KOPT-K1 (cell line): Measurements from ENCODE around the gene XPNPEP1.

ENCODE experiments used
- H3K27ac ChIP-seq: fragments of 200-600 bp; sonication (generic); 2 replicates; pipeline ENCODE4 v1.5.1; 2016; ENCODE audit warnings: antibody characterized with exemption, mild to moderate bottlenecking, low read depth, low read length; ENCODE audit not compliant: poor library complexity, severe bottlenecking
- H3K36me3 ChIP-seq: fragments of 200-600 bp; sonication (generic); 2 replicates; pipeline ENCODE4 v1.5.1; 2017; ENCODE audit warnings: antibody characterized with exemption, mild to moderate bottlenecking, low read length, moderate library complexity; ENCODE audit not compliant: insufficient read depth
- H3K9me3 ChIP-seq: fragments of 200-600 bp; sonication (generic); 2 replicates; pipeline ENCODE4 v1.5.1; 2017; ENCODE audit warnings: antibody characterized with exemption, low read length, mild to moderate bottlenecking; ENCODE audit not compliant: insufficient read depth, poor library complexity, severe bottlenecking

The XPNPEP1 gene

DNA sequence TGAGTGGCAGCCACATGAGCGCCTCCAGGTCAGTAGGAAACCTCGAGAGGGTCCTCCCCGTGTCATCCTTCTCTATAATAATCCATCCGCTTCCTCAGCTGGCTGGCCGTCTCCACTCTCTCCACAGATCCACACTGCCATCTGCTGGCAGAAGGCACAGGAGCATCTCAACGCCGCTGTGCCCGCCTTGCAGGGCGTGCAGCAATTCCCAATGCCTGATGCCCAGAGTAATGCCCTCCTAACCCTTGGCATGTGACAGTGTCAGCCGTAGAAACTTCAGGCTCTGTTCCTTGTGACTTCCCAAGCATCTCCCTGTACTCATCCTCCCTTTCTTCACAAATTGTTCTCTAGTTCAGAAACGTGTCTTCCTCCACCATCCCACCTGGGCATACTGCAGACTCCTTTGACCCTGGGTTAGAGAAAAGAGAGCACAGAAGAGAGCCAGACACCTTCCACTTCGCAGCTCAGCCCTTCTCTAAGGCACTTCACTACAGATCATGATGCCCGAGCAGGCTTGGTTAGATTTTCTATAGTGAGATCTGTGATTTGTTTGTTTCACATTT is 70.8 kb downstream of the XPNPEP1 start:
- Histone ChIP-seq H3K9me3 (no peaks in the 10 kb centered on the region), H3K27ac (no peak overlapping the region), H3K36me3 (no peaks in the 10 kb centered on the region)

DNA sequence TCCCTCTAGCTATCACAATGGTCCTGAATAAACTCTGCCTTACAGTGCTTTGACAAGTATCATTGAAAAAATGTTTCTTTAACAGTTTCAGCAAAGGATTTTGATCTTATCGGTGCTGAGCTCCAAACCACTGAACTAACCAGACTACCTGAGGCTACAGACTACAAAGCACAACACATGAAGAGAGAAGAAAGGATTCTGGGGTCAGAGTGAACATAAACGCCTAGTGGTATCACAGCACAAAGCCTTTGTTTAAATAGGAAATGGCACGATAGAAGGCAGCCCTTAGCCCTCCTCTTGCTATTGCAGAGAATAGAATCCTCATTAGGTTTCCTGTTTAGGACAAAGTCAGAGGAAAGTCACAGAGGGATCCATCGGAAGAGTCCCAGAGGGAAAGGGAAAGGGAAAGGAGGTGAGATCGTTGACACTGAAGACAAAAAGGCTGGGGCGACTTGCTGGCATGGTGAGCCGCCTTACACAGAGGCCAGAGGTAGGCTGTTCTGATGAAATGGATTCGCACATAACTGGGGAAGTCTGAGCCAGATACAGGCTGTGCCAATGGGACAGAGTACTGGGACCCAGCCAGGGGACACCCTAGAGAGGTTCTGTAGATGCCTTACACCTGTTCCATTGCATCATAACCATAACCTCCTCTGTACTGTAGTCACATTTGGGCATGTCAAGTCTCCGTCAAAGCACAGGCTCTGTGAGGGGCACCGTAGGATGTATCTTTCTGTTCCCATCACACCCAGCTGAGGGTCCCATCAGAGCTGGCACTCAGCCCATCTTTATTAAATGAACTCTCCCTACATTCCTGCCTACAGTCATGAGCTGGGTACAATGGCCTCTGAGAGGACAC is 71.5 kb downstream of the XPNPEP1 start:
- Histone ChIP-seq H3K27ac (no peak overlapping the region), H3K9me3 (no peaks in the 10 kb centered on the region), H3K36me3 (no peaks in the 10 kb centered on the region)

DNA sequence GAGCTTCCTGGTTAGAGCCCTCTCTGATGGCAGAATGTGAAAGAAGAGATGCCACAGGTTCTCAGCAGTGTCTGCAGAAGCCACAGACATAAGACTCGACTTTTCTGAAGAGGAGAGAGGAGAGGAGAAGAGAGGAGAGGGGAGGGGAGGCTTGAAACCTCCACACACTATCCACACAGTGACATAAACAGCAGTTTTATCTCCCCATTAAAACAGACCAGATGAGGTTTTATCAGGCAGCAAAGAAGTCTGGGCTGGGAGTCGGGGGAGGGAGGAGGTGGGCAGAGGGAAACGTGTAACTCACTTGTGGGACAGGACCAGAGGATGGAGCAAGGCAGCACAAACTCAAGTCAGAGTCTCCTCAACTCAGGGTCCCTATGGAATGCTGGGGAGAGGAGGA is 76.5 kb downstream of the XPNPEP1 start:
- no peak overlapping the region for H3K27ac ChIP-seq
- H3K36me3 ChIP-seq, result no peaks in the 10 kb centered on the region
- H3K9me3 ChIP-seq, result no peaks in the 10 kb centered on the region

DNA sequence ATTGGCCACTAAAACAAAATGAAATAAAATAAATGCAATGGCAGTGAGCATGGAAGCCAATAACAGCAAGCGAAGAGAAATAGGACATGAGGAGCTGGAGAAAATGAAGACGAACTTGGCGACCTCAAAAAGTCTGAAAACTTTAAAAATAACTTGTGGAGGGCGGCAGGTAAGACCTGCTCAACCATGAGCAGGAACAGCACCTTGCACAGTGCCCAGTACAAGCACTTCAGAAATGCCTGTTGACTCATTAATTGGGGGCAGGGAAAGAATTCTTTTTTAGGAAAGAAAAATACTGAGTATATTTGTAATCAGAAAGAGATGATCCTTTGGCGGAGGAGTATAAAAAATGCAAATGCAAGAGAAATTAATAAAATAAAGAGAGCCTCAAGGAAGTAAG is 78.0 kb downstream of the XPNPEP1 start:
- no peaks in the 10 kb centered on the region for H3K36me3 ChIP-seq
- H3K9me3 ChIP-seq, result no peaks in the 10 kb centered on the region
- no peak overlapping the region for H3K27ac ChIP-seq

DNA sequence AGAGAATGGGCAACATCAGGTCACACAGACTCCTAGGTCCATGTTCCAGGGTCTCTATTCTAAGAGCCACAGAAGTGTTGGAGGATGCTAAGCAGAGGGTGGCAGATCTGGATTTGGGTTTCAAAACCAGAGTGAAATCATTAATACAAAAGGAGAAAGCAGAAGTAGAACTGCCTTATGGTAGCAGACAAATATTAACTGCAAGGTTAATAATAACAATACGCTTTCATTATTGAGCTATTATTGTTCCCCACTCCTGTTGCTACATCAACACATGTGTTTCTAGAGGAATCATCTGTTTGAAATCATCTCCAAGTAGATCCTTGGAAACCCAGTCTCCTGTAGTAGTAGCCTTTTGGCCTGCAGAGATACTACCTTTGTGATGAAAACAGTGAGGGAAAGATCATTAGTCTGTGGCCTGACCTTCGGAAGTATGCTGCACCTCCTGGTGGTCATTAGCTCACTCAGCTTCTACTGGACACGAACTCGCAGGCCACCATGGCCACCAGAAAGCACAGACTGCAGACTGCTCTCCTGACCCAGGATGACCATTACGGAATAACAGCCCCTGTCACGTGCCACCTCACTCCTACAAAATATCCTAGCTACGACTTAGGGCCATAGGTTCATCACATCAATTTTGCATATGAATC is 84.6 kb downstream of the XPNPEP1 start:
- Histone ChIP-seq H3K36me3 (no peaks in the 10 kb centered on the region), H3K9me3 (no peaks in the 10 kb centered on the region), H3K27ac (no peak overlapping the region)

DNA sequence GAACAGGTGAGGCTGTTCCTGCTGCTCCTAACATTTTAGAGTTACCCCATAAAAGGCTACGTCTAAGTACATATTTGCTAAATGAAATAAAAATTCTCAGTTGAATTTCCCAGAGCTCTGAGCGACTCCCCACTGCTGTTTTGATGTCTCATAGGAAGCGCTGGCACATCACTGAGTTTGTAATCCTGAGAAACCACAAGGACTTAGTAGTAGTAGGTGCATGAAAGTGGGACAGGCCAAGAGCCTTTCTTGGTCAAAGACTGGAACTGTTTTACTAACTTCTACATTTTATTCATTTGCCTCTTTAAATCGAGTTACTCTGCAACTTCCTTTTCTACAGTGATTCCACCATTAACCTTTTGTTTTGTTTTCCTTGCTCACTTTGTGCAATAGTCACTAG is 85.9 kb downstream of the XPNPEP1 start:
- Histone ChIP-seq H3K27ac (no peak overlapping the region), H3K9me3 (no peaks in the 10 kb centered on the region), H3K36me3 (no peaks in the 10 kb centered on the region)

DNA sequence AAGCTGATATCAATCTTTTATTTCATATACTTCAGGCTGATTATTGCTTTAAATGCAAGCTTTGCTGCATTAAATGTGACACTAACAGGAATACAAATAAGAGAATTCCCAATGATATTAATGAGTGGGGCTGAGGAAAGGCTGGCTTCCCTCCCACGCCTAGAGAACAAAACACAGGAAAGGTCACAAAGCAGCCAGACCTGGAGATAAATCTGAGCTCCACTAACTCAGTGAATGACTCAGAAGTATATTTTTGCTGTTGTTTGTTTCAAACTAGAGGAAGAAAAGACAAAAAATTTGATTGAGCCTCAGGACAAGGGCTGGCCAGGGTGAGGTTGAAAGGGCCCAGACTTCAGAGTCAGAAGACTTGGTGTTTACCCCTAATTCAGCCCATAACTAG is 88.1 kb downstream of the XPNPEP1 start:
- Histone ChIP-seq H3K9me3 (peaks cover 4% of the 10 kb centered on the region), H3K36me3 (no peaks in the 10 kb centered on the region), H3K27ac (no peak overlapping the region)

DNA sequence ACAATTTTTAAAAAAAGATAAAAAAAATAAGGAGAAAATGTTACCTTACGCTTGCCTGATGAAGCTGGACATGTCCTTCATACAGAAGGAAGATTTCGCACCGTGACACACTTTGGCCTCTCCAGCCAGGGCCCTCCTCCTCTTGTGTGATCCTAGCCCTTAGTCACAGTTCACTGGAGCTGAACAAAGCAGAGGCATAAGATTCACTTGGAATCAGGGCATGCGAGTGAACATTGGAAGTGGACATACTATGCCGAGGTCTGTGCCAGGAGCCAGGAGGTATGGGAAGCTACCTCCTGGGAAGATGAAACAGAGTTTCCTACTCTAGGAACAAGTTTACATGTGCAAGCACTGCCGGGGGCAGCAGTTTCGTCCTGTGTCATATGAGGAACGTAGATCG is 91.5 kb downstream of the XPNPEP1 start:
- H3K36me3 ChIP-seq, result no peaks in the 10 kb centered on the region
- no peak overlapping the region for H3K27ac ChIP-seq
- H3K9me3 ChIP-seq, result peaks cover 4% of the 10 kb centered on the region

DNA sequence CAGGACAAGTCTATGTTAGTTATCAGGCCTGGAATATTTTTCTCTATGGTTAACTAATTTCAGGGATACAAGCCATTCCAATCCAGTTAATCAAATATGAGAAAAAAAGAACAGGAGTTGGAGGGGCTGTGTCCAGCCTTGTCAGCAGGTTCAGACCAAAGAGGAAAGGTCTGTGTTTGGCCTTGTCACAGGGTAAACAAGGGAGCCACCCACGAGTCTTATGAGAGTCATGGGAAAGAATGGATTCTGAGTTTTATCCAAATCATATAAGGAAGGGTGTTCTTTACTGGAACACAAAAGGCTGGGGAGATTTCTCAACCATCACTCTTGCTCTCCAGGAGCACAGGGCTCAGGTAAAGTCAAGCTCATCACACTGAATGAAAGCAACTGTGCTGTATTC is 99.1 kb downstream of the XPNPEP1 start:
- Histone ChIP-seq H3K36me3 (no peaks in the 10 kb centered on the region), H3K9me3 (no peaks in the 10 kb centered on the region), H3K27ac (no peak overlapping the region)

DNA sequence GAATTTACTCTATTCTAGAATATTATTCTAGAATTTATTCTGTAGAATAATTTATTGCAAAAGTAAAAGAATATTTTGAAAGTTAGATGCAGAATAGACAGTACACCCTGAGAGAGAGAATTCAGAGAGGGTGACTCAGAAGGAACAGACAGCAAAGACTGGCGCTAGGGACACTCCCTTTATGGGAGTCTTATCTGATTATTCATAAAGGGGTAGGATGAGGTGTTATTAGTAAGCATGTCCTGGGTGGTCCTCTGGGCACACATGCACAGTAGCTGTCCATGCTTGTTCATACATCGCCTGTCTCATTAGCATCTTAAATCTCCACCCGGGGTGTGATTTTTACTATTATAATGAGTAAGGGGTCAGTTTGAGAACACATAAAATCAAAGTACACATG is 100.1 kb downstream of the XPNPEP1 start:
- no peak overlapping the region for H3K27ac ChIP-seq
- no peaks in the 10 kb centered on the region for H3K36me3 ChIP-seq
- H3K9me3 ChIP-seq, result no peaks in the 10 kb centered on the region

DNA sequence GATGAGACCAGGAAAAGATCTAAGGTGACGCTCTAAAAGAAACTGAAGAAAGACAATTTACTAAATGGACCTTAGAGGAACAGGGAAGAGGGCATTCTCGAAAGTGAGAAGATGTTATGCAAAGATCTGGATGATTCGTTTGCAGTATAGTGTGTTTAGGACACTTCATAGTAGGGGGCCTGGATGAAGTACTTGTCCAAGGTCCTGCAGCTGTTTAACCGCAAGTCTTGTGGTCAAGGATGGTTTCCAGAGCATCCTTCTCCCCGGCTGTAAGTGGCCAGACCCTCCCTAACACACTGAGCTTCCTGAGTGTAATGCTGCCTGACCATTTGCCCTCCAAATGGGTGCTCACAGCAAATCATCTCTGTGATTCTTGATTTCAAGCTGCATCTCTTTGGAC is 101.6 kb downstream of the XPNPEP1 start:
- H3K36me3 ChIP-seq, result no peaks in the 10 kb centered on the region

DNA sequence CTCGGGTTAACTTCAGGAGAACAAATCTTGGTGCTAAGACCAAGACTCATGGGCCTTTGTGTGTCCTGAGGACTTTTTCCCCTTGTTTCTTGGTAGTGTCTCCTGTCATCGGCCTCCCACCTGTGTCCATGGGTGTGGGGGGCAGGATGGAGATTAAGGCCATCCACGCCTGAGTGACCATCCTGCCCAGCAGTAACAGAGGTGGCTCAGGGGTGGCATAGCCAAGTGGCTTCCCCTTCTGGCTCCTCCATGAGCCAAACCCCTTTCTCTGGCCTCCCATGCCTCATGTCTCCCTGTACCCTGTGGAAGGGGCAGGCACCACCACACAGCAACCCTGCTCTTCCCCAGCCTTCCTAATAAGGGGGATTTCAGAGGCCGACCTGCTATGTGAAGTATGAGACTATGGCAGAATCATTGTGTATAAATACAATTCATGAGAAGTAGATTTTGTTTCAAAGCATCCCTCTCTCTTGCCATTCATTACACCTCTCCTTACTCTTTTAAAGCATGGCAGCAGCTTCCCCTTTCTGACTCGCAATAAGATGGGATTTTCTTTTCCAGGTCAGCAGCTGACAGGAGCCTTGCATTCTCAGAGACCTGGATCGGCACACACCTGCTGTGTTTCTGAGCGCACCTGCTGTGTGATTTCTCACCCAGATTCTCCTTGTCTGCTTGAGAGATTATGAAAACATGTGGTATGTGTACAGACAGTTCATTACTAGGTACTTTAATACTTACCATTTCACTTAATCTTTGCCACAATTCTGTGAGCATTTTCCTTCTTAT is 102.5 kb downstream of the XPNPEP1 start:
- Histone ChIP-seq H3K9me3 (no peaks in the 10 kb centered on the region), H3K36me3 (no peaks in the 10 kb centered on the region), H3K27ac (no peak overlapping the region)

More for the DNA sequence above, 101.6 kb downstream of the XPNPEP1 start:
- H3K27ac ChIP-seq, result no peak overlapping the region
- H3K9me3 ChIP-seq, result no peaks in the 10 kb centered on the region

DNA sequence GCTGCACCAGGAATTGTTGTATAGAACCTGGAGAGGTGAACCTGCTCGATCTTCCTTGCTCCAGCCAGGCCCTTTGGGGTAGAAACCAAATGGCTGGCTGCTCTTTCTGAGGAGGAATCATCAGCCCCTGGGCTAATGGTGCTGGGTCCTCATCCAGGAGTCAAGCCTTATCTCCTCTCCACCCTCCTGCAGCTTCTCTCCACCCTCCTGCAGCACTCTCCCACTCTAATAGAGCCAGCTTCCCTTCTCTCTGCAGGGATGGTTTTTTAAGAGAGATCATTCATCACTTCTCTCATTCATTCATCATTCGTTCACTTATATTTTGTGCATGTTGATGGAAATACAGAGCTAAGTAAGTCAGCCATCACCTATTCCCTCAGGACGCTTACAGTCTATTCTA is 103.5 kb downstream of the XPNPEP1 start:
- H3K9me3 ChIP-seq, result no peaks in the 10 kb centered on the region
- no peaks in the 10 kb centered on the region for H3K36me3 ChIP-seq
- H3K27ac ChIP-seq, result no peak overlapping the region
